EL (cell line): ENCODE data around the gene GBX1.

ENCODE experiments used
- DNase-seq: peaks from one replicate; pipeline ENCODE4 v3.0.0-alpha.2; 2016

Gene GBX1

DNA sequence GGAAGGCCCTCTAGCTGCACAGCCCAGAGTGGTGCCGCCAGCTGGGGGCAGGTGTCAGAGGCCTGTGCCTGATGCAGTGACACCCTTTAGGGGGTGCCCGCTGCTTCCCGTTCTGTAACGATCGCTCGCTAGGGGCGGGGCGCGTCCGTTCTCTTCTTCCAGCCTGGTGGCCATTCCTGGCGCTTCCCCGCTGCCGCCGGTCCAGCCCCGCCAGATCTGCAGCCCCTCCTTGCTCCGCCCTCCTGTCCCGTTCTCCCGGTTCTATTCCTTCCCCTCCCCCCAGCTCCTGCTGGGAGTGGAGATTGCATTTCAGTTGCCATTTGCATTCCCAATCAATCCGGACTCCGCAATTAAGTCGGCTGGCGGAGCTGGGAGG is 42.0 kb downstream of the GBX1 start:
- no peak for DNase-seq

DNA sequence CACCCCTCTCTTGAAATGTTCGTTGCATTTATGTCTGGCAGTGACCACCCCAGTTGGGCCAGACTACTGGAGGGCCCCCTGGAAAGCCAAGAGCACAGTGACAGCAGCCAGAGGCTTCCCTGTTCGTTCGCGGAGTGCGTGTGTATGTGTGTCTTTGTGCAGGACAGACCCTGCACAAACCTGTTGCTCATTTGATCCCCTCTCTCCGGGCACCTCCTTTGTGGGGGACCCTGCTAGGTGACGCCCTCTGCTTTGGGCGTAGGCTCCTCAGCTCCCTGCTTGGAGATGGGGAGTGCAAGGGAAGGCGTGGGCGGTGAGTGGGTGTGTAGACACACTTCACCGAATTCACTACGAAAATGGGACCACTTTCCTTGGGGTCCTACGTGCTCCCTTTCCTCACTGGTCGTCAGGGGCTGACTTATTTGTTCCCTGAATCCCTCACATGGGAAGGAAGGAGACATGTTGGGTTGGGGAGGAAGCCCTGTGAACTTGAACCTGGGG is 42.5 kb downstream of the GBX1 start:
- DNase-seq, result no peak

DNA sequence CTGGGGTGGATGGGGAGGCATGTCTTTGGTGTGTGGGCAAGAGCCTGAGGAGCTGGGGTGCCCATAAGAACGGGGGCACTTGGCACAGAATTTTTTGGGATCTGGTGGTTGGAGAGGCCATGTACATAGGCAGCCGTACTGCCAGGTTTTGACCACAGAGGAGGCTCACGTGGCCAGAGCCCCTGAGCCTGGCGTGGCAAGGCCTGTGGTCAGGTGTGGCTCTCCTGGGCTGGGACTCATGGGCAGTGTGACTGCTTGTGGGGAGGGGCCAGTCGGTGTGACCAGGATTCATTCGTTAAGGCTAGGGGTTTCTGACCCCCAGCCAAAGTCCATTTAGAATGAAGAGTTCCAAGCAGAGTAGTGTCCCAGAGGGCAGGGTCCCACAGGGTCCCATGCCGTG is 43.0 kb downstream of the GBX1 start:
- DNase-seq, result no peak

DNA sequence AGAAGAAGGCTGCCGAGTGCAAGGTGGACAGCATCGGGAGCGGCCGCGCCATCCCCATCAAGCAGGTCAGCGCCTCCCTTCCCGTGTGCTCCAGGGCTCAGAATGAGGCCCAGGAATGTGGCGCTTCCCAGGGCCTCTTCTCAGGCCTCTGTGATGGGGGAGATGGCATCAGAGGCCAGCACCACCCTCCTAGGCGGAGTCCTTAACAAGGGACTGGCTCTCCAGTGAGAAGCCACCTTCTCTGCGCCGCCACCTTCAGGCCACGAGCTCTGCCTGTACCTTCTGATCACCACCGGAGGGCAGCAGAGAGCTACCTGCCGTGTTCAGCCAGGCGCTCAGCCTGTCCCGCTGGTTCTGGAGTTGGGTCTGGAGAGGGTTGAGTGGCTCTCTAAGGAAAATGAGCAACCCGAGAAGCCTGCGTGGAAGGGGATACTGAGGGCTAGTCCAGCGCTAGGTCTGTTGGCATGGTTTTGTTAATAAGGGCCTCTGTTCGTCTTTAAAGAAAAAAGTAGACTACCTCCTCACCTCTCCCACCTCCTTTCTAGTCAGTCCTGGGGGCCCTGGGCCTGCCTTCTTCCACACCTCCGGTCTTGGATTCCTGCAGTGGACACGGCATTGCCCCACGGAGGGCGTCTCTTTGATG is 43.6 kb downstream of the GBX1 start:
- DNase-seq, result peak; percentile 72

DNA sequence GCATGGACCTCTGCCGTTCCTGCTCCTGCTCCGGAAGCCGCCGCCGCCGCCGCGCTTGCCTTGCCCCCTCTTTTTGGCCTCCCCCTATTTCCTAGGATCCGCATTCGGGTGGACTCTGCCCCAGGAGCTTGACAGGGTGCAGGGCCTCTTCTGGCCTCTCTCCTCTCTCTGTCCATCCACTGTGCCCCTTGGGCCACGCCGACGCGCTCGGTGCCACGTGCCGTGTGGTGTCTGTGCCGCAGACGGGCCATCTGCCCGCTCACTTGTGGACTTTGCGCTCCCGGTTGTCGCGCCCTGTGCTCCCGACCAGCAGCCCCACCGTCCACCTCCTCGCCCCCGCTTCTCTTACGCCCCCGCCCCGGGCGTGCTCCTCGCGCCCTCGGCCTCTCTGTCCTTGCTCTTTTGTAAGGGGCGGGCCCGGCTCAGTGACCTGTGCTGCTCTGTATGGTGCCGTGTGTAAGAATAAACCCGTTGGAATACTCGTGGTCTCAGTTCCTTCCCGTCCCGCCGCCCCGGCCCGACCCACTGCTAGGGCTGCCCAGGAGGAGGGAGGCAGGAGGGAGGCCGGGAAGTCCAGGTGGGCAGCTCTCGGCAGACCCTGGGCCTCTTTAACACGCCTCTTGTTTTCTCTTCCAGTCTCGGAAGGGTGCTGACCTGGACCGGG is 44.2 kb downstream of the GBX1 start:
- no peak for DNase-seq

DNA sequence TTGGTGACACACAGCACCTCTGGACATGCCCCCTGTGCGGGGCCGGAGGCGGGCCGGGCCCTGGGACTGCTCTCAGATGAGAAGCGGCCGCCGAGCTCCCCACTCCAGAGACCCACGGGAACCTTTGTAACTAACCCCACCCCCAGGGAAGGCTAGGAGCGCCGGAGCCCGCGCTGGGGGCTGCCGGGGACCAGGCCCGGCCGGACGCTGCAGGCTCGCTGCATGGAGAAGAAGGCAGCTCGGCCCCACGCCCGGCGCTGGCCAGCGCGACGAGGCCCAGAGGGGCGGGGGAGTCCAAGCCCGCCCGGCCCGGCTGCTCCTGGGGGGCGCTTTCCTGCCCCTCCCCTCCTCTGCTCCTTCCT is 44.7 kb downstream of the GBX1 start:
- DNase-seq, result no peak

DNA sequence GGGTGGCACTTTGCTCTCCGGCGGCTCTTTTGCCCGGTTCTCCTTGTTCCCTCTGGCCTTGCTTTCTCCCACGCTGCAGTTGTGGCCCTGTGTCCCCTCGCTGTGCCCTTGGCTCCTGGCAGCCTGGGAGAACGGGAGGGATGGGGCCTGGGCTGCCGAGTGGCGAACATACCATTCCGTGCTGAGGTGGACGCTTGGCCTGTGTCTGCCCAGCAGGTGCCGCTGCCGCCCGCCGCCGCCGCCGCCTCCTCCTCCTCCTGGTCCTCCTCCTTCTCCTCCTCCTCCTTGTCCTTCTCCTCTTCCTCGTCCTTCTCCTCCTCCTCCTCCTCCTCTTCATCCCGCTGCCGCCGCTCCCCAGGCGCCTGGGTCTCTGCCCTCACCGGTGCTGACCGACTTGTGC is 45.2 kb downstream of the GBX1 start:
- no peak for DNase-seq

DNA sequence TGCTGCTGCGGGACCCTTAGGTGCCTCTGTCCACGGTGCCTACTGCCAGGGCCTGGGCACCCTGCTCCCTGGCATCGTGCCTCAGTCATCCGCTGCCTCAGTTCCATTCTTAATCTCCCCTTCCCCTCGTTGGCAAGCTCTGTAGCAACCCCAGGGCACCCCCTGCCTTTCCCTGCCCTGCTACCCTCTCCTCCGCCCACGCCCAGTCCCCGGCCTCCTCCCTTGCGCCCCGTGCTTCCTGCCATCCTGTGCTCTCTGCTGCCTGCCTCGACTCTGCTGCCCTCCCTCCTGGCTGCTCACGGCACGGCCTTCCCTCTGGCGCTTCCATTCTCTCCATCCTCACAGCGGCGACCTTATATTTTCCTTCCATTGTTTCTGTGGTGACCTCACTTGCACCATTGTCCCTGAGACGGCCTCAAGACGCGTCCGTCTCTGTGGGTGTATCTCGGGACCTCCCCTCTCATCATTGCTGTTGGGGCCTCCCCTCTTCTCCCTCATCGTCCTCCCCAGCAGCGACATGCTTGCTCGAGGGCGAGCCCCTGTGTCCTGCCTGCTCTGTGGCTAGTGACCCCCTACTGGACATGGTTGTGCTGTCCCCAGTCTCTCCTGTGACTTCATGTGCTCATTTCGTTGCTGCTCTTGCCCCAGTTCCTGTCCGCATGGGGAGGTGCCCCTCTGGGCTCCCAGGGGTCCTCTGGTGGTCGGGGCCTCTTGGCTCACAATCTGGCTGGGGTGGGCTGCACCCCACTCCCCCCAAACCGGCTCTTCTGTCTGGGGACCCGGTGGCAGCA is 45.9 kb downstream of the GBX1 start:
- DNase-seq, result no peak

DNA sequence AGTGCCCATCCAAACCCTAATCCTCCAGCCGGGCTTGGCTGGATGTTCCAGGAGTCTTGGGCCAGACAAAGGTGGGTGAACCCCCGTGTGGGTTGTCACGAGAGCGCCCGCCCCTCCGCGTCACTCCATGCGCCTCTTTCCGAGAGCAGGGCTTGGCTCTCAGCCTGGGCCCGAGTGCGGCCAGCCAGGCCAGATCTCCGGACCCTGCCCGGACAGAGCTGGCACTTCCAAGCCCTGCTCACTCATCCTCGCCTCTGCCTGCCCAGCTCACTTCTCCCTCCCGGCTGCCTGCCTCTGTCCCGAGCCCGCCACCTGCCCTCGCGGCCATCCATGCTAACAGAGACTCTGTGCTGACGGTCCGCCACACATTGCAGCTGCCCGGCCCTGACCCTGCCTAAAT is 46.6 kb downstream of the GBX1 start:
- DNase-seq, result no peak

DNA sequence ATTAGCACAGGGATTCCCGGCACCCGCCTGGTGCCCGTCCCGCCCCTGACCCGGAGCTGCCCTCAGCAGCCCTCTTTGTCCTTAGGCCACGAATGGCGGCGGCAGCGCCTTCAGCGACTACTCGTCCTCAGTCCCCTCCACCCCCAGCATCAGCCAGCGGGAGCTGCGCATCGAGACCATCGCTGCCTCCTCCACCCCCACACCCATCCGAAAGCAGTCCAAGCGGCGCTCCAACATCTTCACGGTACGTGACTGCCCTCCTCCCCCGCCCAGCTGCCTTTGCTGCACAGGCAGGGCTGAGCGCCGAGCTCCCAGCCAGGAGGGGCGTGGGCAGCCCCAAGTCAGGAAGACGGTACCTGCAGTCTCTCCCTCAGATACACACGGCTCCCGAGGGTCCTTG is 47.6 kb downstream of the GBX1 start:
- no peak for DNase-seq

DNA sequence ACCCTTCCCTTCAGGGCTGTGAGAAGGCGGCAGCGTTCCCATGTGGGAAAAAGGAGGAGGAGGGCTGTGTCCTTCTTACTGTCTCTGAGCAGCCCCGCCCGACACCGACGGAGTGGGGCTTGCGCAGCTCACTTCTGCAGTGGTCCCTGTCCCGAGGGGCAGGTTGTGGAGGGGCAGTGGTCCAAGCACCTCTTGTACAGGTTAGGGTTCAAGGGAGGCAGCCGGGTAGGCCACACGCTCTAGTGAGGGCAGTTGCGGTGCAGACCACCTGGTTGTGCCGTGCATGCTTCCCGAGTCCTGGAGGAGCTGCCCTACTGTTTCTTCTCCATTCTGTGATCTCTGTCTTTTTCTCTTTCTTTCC is 48.5 kb downstream of the GBX1 start:
- DNase-seq, result no peak

DNA sequence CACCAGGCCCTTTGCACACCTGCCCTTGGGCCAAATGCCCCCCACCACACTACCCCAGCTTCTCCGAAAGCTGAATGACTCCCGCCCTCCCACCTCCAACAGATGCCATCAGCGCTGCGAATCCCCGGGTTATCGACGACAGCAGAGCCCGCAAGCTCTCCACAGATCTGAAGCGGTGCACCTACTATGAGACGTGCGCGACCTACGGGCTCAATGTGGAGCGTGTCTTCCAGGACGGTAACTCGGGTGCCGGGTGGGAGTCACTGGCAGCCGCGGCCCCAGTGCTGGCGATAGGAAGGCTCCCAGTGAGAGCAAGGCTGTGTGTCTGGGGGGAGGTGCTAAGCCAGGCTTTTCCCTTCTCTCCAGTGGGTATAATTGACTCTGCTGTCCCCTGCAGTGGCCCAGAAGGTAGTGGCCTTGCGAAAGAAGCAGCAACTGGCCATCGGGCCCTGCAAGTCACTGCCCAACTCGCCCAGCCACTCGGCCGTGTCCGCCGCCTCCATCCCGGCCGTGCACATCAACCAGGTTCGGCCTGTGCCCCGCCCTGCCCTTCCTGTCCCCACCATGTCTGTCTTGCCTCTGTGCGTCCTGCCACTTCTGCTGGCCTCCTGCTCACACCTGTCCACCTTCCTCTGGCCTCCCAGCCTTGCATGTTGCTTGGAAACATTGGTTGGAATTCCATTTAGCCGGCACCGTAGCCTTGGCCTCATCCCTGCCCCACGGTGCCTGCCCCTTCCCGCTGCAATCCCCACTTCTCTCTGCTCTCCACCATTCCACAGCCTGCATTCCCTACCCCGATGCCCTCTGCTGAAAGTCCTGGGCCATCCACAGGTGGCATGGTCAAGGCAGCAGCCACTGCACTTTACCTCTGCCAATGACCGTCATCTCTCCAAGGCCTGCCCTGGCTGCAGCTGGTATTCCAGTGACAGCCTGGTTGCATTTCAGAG is 49.1 kb downstream of the GBX1 start:
- no peak for DNase-seq

DNA sequence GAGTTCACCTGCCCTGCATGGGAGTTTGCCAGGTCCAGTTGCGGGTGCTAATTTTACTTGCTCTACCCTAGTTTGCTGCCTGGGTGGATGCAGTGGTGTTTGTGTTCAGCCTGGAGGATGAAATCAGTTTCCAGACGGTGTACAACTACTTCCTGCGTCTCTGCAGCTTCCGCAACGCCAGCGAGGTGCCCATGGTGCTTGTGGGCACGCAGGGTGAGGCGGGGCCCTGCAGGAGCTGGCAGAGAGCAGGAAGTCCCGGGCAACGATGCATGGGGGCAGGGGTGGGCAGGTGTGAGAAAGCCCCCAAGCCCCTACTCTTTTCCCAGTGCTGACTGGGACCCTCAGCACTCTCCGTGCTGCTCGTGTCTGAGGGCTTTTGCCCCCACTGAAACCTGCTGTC is 49.9 kb downstream of the GBX1 start:
- no peak for DNase-seq

DNA sequence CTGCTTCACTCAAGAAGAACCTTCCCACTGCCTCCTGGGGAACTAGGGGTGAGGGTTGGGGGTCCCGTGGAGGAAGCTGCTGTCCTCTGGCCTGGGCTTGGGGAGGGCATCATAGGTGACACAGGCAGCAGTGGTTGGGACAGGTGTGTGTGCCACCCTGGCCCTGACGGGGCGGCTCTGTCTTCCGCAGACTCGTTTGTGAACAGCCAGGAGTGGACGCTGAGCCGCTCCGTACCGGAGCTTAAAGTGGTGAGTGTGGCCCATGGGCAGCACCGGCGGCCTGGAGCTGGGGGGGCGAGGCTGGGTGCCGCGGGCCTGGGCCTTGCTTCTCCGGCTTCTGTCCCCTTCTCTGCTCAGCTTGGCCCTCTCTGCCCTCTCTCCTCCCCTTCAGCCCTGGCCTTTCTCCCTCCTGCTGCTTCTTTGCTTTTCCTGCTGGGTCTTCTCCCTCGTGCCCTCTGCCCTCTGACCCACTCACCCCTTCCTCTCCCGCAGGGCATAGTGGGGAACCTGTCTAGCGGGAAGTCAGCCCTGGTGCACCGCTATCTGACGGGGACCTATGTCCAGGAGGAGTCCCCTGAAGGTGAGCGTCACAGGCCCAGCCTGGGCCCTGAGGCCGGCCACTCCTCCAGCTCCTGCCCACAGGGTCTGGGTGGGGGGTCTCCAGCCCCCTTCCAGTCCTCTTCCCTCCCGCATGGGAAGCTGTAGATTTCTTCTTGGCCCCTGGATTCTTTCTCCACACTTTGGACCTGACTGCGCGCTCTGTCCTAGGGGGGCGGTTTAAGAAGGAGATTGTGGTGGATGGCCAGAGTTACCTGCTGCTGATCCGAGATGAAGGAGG is 50.7 kb downstream of the GBX1 start:
- DNase-seq, result no peak

DNA sequence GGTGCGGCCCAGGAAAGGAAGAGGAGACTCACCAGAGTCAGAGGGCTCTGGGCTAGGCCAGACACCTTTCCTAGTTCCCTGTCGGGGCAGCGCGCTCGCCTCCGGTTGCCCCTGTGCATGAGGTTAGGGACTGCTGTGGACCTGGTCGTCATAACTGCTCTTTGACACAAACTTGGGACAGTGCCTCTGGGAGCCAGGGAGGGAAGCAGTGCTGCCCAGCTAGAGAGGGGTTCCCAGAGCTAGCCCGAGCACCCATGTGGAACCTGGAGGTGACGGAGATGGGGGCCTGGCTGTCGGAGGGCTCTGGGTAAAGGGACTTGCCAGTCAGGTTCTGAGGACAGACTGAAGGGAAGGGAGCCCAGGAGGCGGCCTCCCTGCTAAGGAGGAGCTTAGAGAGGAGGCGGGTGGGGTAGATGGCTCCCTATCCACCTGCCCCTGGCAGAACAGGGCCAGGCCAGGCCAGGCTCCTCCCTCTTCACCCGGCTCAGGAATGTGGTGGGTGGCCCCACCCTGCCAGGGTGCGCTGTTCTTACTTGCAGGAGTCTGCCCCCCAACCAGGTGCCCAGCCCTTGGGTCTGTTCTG is 51.6 kb downstream of the GBX1 start:
- DNase-seq, result no peak

DNA sequence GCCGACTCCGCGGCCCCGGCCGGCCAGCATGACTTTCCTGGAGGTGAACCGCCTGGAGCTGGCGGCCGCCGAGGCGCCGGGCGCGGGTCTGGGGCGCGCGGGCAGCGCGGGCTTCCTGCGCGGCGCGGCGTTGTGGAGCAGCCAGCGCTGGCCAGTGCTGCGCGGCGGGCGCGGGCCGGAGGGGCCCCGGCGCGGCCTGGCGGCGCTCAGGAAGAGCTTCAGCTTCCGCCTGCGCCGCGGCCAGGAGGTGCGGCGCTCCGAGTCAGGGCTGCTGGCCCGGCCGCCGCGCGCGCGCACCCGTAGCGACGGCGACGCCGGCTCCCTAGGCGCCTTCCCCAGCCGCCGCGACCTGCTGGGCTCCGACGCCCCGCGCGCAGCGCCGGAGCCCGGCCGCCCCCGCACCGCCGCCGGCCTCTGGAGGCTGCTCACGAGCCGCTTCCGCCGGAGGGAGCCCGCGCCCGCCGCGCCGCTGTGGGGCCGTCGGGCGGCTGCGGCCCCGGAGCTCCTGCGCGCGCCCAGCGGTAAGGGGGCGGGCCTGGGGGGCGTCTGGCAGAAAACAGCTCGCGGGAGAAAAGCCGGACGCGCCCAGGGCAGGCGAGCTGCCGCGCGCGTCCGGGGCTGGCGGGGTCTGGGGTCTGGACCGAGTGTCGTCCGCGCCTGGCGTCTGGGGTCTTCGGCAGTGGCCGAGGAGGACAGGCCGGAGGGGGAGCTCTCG is 52.2 kb downstream of the GBX1 start:
- peak; percentile 24 for DNase-seq

DNA sequence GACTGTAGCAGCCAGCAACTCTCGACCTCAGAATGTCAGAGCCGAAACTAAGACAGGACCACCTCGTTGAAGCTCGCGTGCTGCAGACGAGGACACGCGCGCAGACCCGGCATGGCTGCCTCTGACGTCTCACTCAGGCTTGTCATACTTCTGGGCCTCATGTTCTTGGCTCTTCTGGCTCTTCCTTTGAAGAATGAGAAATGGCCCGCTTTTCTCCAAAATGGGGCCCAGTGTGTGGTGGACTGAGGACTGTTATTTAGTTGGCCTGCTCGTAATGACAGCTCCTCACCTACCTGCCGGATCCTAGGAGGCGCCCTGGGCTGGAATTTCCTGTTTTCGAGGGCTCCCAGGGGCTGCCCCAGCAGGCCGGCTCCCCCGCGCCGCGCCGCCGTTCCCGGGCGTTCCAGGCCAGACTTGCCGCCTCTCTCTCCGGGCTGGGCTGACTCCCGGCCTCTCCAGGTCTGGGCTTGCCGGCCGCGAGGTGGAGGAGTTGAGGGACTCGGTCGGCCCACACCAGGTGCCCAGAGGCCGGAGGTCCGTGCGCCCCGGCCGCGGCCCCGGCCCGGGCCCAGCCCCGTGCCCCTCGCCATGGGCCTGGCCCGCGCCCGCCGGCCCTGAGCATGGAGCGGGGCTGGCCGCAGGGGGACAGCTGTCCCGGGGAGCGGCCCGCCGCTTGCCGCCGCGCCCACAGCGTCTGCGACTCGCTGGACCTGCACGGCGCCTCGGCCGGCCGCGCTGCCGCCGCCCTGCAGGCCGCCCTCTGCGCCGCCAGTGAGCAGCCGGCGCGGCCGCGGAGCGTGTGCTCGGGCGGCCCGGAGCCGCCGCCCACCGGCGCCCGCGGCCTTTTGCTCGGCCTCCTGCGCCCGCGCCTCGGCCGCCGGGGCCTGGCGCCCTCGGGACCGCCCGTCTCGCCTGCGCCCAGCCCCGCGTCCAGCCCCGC is 53.1 kb downstream of the GBX1 start:
- peak; percentile 21 for DNase-seq

DNA sequence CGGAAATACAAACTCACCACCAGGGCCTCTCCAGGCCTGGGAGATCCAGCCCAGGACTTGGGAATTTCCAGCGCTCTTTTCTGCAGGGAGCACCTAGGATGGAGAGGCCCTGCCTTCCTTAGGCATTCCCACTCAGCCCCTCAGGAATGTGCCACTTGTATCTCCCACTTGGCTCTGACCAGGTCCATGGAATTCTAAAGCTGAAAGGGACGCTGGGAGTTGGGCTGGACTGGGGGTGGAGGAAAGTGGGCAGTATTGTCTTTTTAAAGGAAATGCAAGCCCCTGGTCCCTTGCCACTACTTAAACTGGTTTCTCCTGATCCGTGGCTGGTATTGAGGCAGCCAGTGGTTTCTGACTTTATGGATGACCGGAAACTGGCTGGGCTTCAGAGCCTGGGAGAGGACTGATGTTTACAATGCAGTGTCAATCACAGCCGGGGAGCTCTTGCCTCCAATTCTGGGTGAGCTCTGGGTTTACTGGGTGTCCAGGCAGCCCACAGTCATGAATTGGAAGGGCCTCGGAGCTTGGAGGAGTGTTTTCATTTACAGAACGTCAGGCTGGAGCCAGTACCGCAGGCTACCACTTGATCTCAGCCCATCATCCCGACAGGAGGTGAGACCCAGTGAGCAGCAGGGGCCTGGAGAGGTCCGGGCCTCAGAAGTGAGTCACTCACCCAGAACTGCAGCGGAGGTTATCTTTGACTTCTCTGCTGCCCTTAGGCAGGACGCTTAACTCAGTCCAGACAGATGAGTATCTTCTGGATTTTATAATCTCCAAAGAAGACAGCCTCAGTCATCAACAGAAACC is 53.9 kb downstream of the GBX1 start:
- DNase-seq, result peak; percentile 95
